HCT116 (cell line): ENCODE measurements around the gene TSPAN5. TPM values are rescaled to one million over a fixed set of nuclear protein-coding genes. Genes with fewer than 3 reads are reported as not detected.

ENCODE experiments used
- ATAC-seq: fragments of 200-7000 bp; cut with Tn5 transposase; 2 replicates; pipeline ENCODE4 v1.9.1; 2020; ENCODE audit warnings: mild to moderate bottlenecking, moderate library complexity
- BruUV-seq: library from RNA; stranded (reverse); fragments of 400-500 nt; replicated peaks from 2 replicates; lab custom pipeline; 2021; lab: Mats Ljungman, UMichigan
- CTCF ChIA-PET: fragments of 300-600 bp; sonication (Branson Sonifier 250); formaldehyde crosslinking; loops from one replicate; lab custom pipeline; 2021; ENCODE audit warnings: antibody characterized with exemption; lab: Charles Lee
- POLR2A ChIA-PET: fragments of 300-600, 350-600 bp; sonication (Branson Sonifier 250); formaldehyde crosslinking; loops from one replicate; lab custom pipeline; 2021; ENCODE audit warnings: antibody characterized with exemption; lab: Charles Lee
- RAD21 ChIA-PET, 2 experiments: fragments of 300-600 bp; sonication (Branson Sonifier 250); formaldehyde crosslinking; loops; one replicate each; lab custom pipeline; 2023; ENCODE audit warnings: low total read pairs in 2 of 2; ENCODE audit not compliant: uncharacterized antibody in 2 of 2, unreplicated experiment in 2 of 2, low non-redundant PET in 1 of 2; lab: Charles Lee
- DNase-seq: peaks from one replicate; pipeline ENCODE4 v3.0.0-alpha.2; 2010; ENCODE audit warnings: low read depth, low spot score
- H2AFZ ChIP-seq: fragments of 200-600 bp; shearing (Covaris generic), sonication (generic); 2 replicates; pipeline ENCODE4 v1.6.1; 2017; ENCODE audit warnings: low read depth, mixed run types, mixed read lengths, antibody characterized with exemption, low read length; ENCODE audit not compliant: poor library complexity, severe bottlenecking
- H3K27ac ChIP-seq: 2 replicates; pipeline ENCODE4 v1.5.1; 2012; ENCODE audit warnings: low read depth, low read length
- H3K27me3 ChIP-seq: fragments of 200-600 bp; sonication (generic); 2 replicates; pipeline ENCODE4 v1.6.1; 2016; ENCODE audit warnings: mixed run types, low read length, mixed read lengths; ENCODE audit not compliant: insufficient read depth
- H3K36me3 ChIP-seq, 2 experiments: fragments of 200-500 bp in 1 of 2; fragments of 200-600 bp in 1 of 2; sonication (Bioruptor generic) in 1 of 2; sonication (generic) in 1 of 2; 2 replicates each; pipeline versions ENCODE4 v1.5.1 to v1.6.1; 2014 to 2016; ENCODE audit warnings: low read length in 2 of 2, inconsistent platforms in 1 of 2, mixed read lengths in 1 of 2, mixed run types in 1 of 2; ENCODE audit not compliant: insufficient read depth in 2 of 2, control insufficient read depth in 1 of 2
- H3K4me1 ChIP-seq, 2 experiments: fragments of 200-600 bp in 1 of 2; sonication (generic) in 1 of 2; 2 replicates each; pipeline versions ENCODE4 v1.5.1 to v1.6.1; 2012 to 2017; ENCODE audit warnings: low read length in 2 of 2, inconsistent platforms in 1 of 2, mild to moderate bottlenecking in 1 of 2, mixed read lengths in 1 of 2, mixed run types in 1 of 2, moderate library complexity in 1 of 2; ENCODE audit not compliant: insufficient read depth in 2 of 2, control insufficient read depth in 1 of 2
- H3K4me2 ChIP-seq: fragments of 200-600 bp; sonication (generic); 2 replicates; pipeline ENCODE4 v1.6.1; 2017; ENCODE audit warnings: mixed run types, low read length, mixed read lengths
- H3K4me3 ChIP-seq, 2 experiments: fragments of 200-600 bp in 1 of 2; sonication (generic) in 1 of 2; replicated peaks in 1 of 2; 2 replicates each; pipeline ENCODE4 v1.5.1; 2011 to 2016; ENCODE audit warnings: low read length in 2 of 2, control low read depth in 1 of 2, low read depth in 1 of 2, mild to moderate bottlenecking in 1 of 2, mixed read lengths in 1 of 2, mixed run types in 1 of 2
- H3K79me2 ChIP-seq: fragments of 200-600 bp; sonication (generic); 2 replicates; pipeline ENCODE4 v1.6.1; 2017; ENCODE audit warnings: mild to moderate bottlenecking, mixed run types, low read length, moderate library complexity, mixed read lengths; ENCODE audit not compliant: insufficient read depth
- H3K9ac ChIP-seq: fragments of 200-600 bp; sonication (generic); 2 replicates; pipeline ENCODE4 v1.6.1; 2016; ENCODE audit warnings: low read length, mixed read lengths
- H3K9me2 ChIP-seq: fragments of 200-600 bp; sonication (generic), shearing (Covaris generic); 2 replicates; pipeline ENCODE4 v1.6.1; 2017; ENCODE audit warnings: mixed run types, mild to moderate bottlenecking, moderate library complexity; ENCODE audit not compliant: insufficient read depth
- H3K9me3 ChIP-seq, 2 experiments: fragments of 200-500 bp in 1 of 2; fragments of 200-600 bp in 1 of 2; sonication (Bioruptor generic) in 1 of 2; sonication (generic) in 1 of 2; 2 replicates each; pipeline ENCODE4 v1.6.1; 2014 to 2017; ENCODE audit warnings: low read length in 2 of 2, mixed read lengths in 2 of 2, inconsistent platforms in 1 of 2, low read depth in 1 of 2, mild to moderate bottlenecking in 1 of 2, mixed run types in 1 of 2, moderate library complexity in 1 of 2; ENCODE audit not compliant: control insufficient read depth in 1 of 2, insufficient read depth in 1 of 2
- H4K20me1 ChIP-seq: fragments of 200-600 bp; sonication (generic), shearing (Covaris generic); 2 replicates; pipeline ENCODE4 v1.6.1; 2017; ENCODE audit warnings: mixed run types, mild to moderate bottlenecking, moderate library complexity; ENCODE audit not compliant: insufficient read depth
- CBX3 ChIP-seq: IDR thresholded peaks from 2 replicates; pipeline ENCODE4 v1.6.1; 2012; ENCODE audit warnings: low read depth
- CEBPB ChIP-seq: IDR thresholded peaks from 2 replicates; pipeline ENCODE4 v1.6.1; 2012; ENCODE audit warnings: low read depth
- EGR1 ChIP-seq: IDR thresholded peaks from 2 replicates; pipeline ENCODE4 v1.6.1; 2012; ENCODE audit warnings: low read depth
- ELF1 ChIP-seq: IDR thresholded peaks from 2 replicates; pipeline ENCODE4 v1.6.1; 2012; ENCODE audit warnings: low read depth, borderline replicate concordance
- EZH2phosphoT487 ChIP-seq: fragments of 200-600 bp; IDR thresholded peaks from 2 replicates; pipeline ENCODE4 v1.6.1; 2018; ENCODE audit warnings: antibody characterized with exemption, borderline replicate concordance
- FOSL1 ChIP-seq: IDR thresholded peaks from 2 replicates; pipeline ENCODE4 v1.6.1; 2012; ENCODE audit warnings: low read depth
- JUND ChIP-seq: IDR thresholded peaks from 2 replicates; pipeline ENCODE4 v1.6.1; 2012
- MAX ChIP-seq: IDR thresholded peaks from 2 replicates; pipeline ENCODE4 v1.6.1; 2012
- RAD21 ChIP-seq: IDR thresholded peaks from 2 replicates; pipeline ENCODE4 v1.6.1; 2012; ENCODE audit warnings: low read depth, mild to moderate bottlenecking
- REST ChIP-seq: IDR thresholded peaks from 2 replicates; pipeline ENCODE4 v1.6.1; 2012; ENCODE audit warnings: low read depth
- SIN3A ChIP-seq: IDR thresholded peaks from 2 replicates; pipeline ENCODE4 v1.6.1; 2012; ENCODE audit warnings: low read depth
- SP1 ChIP-seq: IDR thresholded peaks from 2 replicates; pipeline ENCODE4 v1.6.1; 2012; ENCODE audit warnings: low read depth
- SRF ChIP-seq: IDR thresholded peaks from 2 replicates; pipeline ENCODE4 v1.6.1; 2012; ENCODE audit warnings: low read depth
- TCF7L2 ChIP-seq: IDR thresholded peaks from 2 replicates; pipeline ENCODE4 v1.7.0; 2011; ENCODE audit warnings: borderline replicate concordance, inconsistent platforms; ENCODE audit not compliant: insufficient read depth, insufficient read length; ENCODE audit errors: extremely low read depth
- ZBTB33 ChIP-seq: IDR thresholded peaks from 2 replicates; pipeline ENCODE4 v1.6.1; 2011; ENCODE audit warnings: mild to moderate bottlenecking, low read length, moderate library complexity; ENCODE audit not compliant: insufficient replicate concordance; ENCODE audit errors: extremely low read depth
- intact Hi-C: fragments of 100-400 bp; cut with micrococcal nuclease; formaldehyde crosslinking; loops from 2 replicates; pipeline ENCODE4 v1.10.0; 2022
- total RNA-seq: library from RNA; stranded (reverse); gene quantifications from one replicate; pipeline ENCODE4 v1.2.1, GENCODE V29; 2021; ENCODE audit not compliant: unreplicated experiment
- TF ChIP-seq, protein P1 (sequence below): IDR thresholded peaks from 2 replicates; pipeline ENCODE4 v1.6.1; 2012

Gene TSPAN5
- total RNA-seq, 1 experiment from 2014 or later = 56.8 TPM

DNA sequence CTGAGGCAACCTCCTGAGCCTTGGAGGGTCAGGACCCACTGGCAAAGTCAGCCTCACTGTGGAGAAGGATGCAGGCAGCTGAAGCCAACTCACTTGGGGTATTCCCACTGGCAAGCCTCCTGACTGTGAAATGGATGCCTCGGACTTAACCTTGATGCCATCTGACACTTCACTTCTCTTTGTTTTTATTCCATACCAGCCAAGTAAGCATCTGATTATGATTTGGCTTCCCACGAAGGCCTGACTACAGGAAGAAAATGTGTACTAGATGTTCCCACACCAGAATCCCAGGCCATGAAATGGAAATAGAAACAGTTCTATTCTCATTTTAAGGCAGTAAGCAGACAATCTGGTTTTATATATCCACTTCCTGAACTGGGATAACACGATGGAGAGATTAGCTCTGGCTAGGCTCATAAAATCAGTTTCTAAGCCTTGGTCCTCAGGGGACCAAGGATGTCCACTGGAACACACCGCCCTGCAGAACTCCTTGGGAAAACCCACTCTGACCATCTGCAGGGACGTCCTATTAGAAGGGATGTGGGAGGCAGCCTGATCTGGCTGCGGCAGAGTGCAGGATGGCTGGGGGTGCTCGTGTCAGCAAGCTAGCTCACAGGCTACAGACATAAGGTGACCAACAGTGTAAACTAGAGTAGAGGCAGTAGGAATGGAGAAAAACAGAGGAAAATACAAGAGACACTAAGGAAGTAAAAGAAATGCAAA, 89.3 kb downstream of the TSPAN5 start:
- Histone ChIP-seq H3K4me2 (no peak overlapping the region), H3K4me1 (peaks cover 2 to 4% of the 10 kb centered on the region in 2 experiments; a peak in 3 of 4 replicates), H2AFZ (no peak overlapping the region), H4K20me1 (peaks cover 3% of the 10 kb centered on the region; the same call in 1 of the 2 replicates), H3K9me3 (no peaks in the 10 kb centered on the region), H3K27me3 (no peaks in the 10 kb centered on the region), H3K9ac (no peak overlapping the region), H3K9me2 (no peaks in the 10 kb centered on the region), H3K4me3 (no peak overlapping the region), H3K79me2 (peaks cover 91% of the 10 kb centered on the region), H3K36me3 (no peaks in the 10 kb centered on the region), H3K27ac (no peak overlapping the region)
- intact Hi-C loops = no loop called here
- ATAC-seq = no peak
- ChIA-PET POLR2A (no interaction called here), CTCF (no interaction called here), RAD21 (no interaction called here)
- no TSS peak for BruUV-seq
- TF ChIP-seq TCF7L2 (no peak), JUND (no peak), CBX3 (no peak), RAD21 (no peak), CEBPB (no peak), EGR1 (no peak), FOSL1 (no peak), SP1 (no peak), EZH2phosphoT487 (no peak), ZBTB33 (no peak), REST (no peak), ELF1 (no peak), SRF (no peak), SIN3A (no peak), MAX (no peak)
- TF ChIP-seq, protein P1, sequence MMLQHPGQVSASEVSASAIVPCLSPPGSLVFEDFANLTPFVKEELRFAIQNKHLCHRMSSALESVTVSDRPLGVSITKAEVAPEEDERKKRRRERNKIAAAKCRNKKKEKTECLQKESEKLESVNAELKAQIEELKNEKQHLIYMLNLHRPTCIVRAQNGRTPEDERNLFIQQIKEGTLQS = no peak
- DNase-seq = no peak
